Fibroblast of mammary gland (primary cell): Measurements from ENCODE around the gene CIPC.

ENCODE experiments used
- DNase-seq: peaks from one replicate; pipeline ENCODE4 v3.0.0-alpha.2; 2010; ENCODE audit warnings: low read depth
- H3K4me3 ChIP-seq: 2 replicates; pipeline ENCODE4 v1.5.1; 2011; ENCODE audit warnings: low read depth, mild to moderate bottlenecking, low read length, moderate library complexity; ENCODE audit not compliant: control insufficient read depth
- CTCF ChIP-seq: conservative IDR thresholded peaks from 2 replicates; pipeline ENCODE4 v1.5.1; 2011; ENCODE audit warnings: low read depth, low read length, inconsistent platforms; ENCODE audit not compliant: control insufficient read depth, insufficient read depth

The CIPC gene

GRCh38 chr14:77082356-77082755 lies 15.7 kb upstream of the CIPC start:
- TF ChIP-seq CTCF: no peak
- DNase-seq: no peak
- no peak overlapping the region for H3K4me3 ChIP-seq

- TF ChIP-seq CTCF: no peak
- no peak for DNase-seq
- H3K4me3 ChIP-seq: no peak overlapping the region
Measured at GRCh38 chr14:77083082-77083481, 15.0 kb upstream of the CIPC start.

- no peak overlapping the region for H3K4me3 ChIP-seq
- no peak for DNase-seq
- no peak for TF ChIP-seq CTCF
Measured at GRCh38 chr14:77084985-77085384, 13.1 kb upstream of the CIPC start.

GRCh38 chr14:77085538-77085937 lies 12.5 kb upstream of the CIPC start:
- no peak overlapping the region for H3K4me3 ChIP-seq
- DNase-seq: no peak

GRCh38 chr14:77086017-77086727 lies 11.9 kb upstream of the CIPC start:
- no peak for TF ChIP-seq CTCF
- DNase-seq: no peak
- H3K4me3 ChIP-seq: no peak overlapping the region

More at GRCh38 chr14:77085538-77085937, 12.5 kb upstream of the CIPC start:
- no peak for TF ChIP-seq CTCF

GRCh38 chr14:77086951-77087350 lies 11.1 kb upstream of the CIPC start:
- no peak overlapping the region for H3K4me3 ChIP-seq
- no peak for DNase-seq
- no peak for TF ChIP-seq CTCF

- DNase-seq: no peak
- no peak for TF ChIP-seq CTCF
- H3K4me3 ChIP-seq: no peak overlapping the region
Measured at GRCh38 chr14:77087631-77088030, 10.4 kb upstream of the CIPC start.
